Choroid plexus epithelial cell (primary cell): ENCODE data around the gene FMNL2.
A peak's percentile ranks its signal among the peaks of the same experiment; 100 is the strongest.

Experiments used
- DNase-seq: peaks from one replicate; pipeline ENCODE4 v3.0.0-alpha.2; 2010; ENCODE audit warnings: low read depth
- H3K4me3 ChIP-seq: 2 replicates; pipeline ENCODE4 v1.5.1; 2011; ENCODE audit warnings: low read depth, mild to moderate bottlenecking, control low read depth, low read length, moderate library complexity
- CTCF ChIP-seq: conservative IDR thresholded peaks from 2 replicates; pipeline ENCODE4 v1.5.1; 2011; ENCODE audit warnings: low read depth, mild to moderate bottlenecking, control low read depth, inconsistent platforms, low read length, moderate library complexity

Gene FMNL2

GRCh38 chr2:152431370-152432098 is 96.6 kb downstream of the FMNL2 start:
- TF ChIP-seq CTCF: no peak
- no peak overlapping the region for H3K4me3 ChIP-seq
- DNase-seq: no peak

- no peak overlapping the region for H3K4me3 ChIP-seq
- TF ChIP-seq CTCF: no peak
- peak; percentile 95 for DNase-seq
Measured at GRCh38 chr2:152432206-152432653, 97.3 kb downstream of the FMNL2 start.

- no peak for DNase-seq
- H3K4me3 ChIP-seq: no peak overlapping the region
- no peak for TF ChIP-seq CTCF
Measured at GRCh38 chr2:152432765-152433164, 97.8 kb downstream of the FMNL2 start.

GRCh38 chr2:152433289-152433688 is 98.3 kb downstream of the FMNL2 start:
- TF ChIP-seq CTCF: no peak
- DNase-seq: no peak
- H3K4me3 ChIP-seq: no peak overlapping the region

GRCh38 chr2:152433791-152434190 is 98.8 kb downstream of the FMNL2 start:
- no peak for DNase-seq
- H3K4me3 ChIP-seq: no peak overlapping the region
- no peak for TF ChIP-seq CTCF

GRCh38 chr2:152434395-152435182 is 99.6 kb downstream of the FMNL2 start:
- no peak overlapping the region for H3K4me3 ChIP-seq
- no peak for DNase-seq
- no peak for TF ChIP-seq CTCF
